ENCODE results near the gene CDON. TPM values are rescaled to one million over a fixed set of nuclear protein-coding genes. Genes with fewer than 3 reads are reported as not detected.

The CDON gene
- polyA plus RNA-seq, 3 donors = 21.9 to 24.2 (median 23.7) TPM

GRCh38 chr11:126084608-126084912 is 21.9 kb upstream of the CDON start:
- no peak for DNase-seq (ENCODE audit: low read depth in 3 of 3, low spot score in 2 of 3)

DNA sequence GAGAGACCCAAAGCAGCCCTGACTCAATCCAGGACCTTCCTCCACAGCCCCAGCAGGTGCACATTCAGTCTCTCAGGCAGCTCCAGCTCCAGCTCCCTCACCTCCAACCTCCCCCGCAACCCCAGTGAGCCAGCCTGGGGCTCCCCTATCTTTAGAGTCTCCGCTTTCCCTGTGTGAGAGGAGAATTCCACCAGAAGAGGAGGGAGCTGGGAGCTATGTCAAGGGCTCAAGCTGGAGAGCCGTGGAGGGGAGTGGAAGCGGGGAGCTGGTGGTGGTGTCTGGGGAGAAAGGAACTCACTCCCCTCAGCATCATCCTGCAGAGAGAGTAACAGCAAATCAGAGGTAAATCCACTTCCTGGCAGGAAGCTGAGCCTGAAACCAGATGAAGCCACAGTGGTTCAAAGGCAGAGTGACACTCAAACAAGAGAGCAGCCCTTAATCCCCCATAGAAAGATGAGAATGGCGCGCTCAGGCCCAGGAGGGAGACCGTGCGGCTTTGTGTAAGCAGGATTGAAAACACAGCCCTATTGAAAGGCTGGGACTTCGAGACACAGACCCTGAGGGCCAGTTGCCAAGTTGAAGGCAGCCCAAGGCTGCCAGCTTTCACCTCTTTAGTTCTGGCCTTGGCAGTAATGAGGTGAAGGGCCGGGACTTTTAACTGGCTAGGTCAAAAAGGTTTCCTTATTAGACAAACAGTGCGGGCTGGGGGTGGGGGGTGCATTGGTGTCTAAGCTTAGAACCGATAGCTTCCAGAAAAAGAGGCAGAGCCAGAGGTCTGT is 21.4 kb upstream of the CDON start:
- no peak for DNase-seq (ENCODE audit: low read depth in 3 of 3, low spot score in 2 of 3)

- DNase-seq (ENCODE audit: low read depth in 3 of 3, low spot score in 2 of 3) = no peak
Measured at GRCh38 chr11:126082251-126083109, 19.8 kb upstream of the CDON start.

GRCh38 chr11:126081915-126082250 is 19.2 kb upstream of the CDON start:
- DNase-seq (ENCODE audit: low read depth in 3 of 3, low spot score in 2 of 3) = no peak

DNA sequence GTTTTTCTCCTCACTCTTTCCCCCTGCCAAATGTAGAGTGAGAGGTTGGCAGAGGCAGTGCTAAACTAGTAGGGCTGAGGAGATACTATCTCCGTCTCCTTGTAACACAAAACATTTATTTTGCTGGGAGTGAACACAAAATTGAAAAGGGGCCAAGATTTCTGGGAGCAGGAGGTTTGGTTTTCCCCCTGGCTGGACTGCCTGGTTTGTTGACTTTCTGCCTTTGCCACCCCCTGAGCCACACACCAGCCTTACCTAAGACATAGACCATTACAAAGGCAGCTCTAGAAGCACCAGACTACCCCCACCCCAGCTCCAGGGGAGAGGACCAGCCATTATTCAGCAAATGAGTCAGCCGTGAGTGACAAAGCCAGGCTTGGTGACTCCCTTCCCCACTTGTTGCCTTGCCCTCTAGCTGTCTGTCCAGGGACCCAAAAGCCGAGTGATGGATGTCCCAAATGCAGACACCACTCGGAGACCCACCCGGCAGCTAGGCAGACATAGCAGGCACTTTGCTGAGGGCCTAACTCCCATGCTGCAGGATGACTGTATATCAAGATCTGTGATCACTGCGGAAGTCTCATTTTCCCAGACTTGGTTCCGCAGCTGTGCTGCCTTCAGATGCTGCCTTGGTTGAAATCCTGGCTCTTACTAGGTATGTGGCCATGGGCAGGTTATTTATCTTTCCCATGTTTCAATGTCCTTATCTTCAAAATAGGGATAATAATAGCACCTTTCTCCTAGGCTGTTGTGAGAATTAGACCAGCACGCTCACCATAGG is 17.7 kb upstream of the CDON start:
- no peak for DNase-seq (ENCODE audit: low read depth in 3 of 3, low spot score in 2 of 3)

DNA sequence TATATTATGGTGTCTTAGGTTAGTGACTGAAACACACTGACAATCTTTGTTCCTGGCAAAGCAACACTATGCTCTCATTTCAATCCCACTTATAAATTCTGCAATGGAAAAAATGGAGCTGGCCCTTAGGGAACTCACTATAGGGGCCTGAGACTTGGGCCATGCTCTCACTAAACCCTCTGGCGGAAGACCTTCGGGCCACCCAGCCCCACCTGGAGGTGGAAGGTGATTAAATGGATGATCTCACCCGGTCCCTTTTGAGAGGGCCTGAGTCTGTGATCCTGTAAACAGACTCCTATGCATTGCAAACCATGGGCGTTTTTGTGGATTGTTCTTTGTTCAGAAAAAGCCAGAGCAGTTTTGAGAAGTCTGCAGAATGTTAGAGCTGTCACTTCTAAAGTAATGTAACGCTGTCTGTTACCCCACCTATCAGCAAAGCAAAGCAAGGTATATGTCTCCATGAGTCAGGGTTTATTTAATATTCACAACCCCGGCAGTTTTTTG is 17.0 kb upstream of the CDON start:
- DNase-seq (ENCODE audit: low read depth in 3 of 3, low spot score in 2 of 3) = no peak

GRCh38 chr11:126076641-126077040 is 14.0 kb upstream of the CDON start:
- DNase-seq (ENCODE audit: low read depth in 3 of 3, low spot score in 2 of 3) = no peak

DNA sequence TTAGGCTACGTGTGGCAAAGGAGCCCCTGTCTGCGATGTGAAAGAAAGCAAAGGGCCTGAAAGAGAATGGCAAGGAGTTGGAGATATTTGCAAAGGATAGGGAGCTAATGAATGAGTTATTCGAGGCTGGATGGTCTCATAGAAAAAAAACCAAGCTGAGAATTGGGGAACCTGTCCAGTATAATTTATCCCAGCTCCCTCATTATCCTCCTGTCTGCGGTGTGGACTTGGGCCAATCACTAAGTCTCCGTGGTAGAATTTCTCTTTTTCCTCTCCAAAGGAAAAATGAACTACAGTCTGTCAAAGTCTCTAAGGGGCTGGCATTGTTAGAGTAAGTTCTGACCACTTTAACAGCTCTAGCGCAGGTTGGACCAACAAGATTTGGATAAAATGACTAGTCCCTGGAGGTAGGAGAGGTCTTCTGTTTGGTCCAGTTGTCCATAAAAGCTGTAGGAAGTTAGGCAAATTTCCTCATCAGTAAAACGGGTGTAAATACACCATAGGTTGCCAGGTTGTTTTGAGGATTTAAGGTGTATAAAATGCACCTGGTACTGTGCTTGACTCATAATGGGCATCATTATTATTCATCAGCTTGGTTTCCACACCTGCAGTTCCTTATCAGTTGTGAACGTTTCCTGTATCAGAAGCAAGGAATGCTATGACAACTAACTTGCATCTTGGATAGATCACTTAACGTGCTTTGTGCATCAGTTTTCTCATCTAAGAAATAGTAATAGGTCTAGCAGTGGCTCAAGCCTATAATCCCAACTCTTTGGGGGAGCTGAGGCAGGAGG is 10.3 kb upstream of the CDON start:
- DNase-seq (ENCODE audit: low read depth in 3 of 3, low spot score in 2 of 3) = no peak

GRCh38 chr11:126072141-126072741 is 9.6 kb upstream of the CDON start:
- no peak for DNase-seq (ENCODE audit: low read depth in 3 of 3, low spot score in 2 of 3)

DNA sequence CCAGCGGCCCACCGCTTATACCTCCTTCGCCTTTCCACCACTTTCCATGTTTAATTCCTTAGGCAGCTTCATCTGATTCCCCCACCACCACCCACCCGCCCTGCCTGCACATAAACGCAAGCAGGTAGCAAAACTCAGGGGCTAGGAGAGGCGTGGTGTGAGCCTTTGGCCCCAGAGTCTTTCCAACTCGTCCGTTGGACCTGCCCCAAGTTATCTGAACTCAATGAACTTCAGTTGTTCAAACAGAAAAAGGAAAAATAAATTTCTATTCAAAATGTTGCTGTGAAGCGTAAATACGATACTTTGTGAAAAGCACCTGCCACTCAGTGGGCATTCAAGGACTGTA is 814 bp upstream of the CDON start:
- DNase-seq (ENCODE audit: low read depth in 3 of 3, low spot score in 2 of 3) = no peak

DNA sequence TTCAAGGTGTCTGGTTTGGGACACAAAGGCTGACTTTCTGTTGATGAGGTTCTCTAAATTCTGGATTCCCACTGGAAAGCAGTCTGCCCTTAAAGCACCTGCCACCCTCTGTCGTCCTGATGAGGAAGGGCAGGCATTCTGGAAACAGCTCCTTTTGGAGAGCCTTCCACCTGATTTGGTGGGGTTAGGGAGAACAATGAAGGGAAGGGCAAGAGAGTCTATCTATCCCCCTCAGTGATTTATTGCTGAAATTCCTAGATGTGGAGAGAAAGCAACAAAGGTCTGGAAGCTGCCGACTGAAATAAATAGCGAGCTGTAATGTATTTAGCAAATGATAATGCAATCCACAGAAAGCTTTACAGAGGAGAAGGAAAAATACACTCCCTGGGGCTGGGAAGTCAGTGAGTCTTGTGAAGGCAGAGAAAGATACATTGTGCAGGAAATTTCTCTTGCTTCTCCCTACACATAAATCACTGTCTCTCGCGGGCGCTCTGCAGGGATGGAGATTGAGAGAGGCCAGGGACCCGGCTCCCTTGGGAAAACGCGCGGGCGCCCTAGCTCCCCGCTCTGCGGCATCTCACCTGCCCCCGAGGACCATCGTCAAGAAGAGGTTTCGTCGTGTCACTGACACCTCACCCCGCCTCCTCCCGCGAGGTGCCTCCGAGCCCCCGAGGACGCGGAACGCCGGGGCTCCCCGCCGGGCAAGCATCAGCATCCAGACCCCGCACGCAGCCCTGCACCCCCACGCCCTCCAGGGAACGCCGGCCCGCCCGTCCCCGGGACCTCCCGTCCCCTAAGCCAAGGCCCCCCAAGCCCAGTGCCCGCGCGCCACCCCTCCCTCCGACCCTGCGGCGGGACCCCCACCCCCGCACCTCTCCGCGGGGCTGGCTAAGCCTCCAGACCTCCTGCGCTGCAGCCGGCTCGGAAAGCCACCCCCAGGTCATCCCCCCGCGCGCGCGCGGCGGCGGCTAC is 673 bp downstream of the CDON start:
- no peak for DNase-seq (ENCODE audit: low read depth in 3 of 3, low spot score in 2 of 3)

GRCh38 chr11:126060757-126061171 is 1.9 kb downstream of the CDON start:
- DNase-seq (ENCODE audit: low read depth in 3 of 3, low spot score in 2 of 3) = no peak

DNA sequence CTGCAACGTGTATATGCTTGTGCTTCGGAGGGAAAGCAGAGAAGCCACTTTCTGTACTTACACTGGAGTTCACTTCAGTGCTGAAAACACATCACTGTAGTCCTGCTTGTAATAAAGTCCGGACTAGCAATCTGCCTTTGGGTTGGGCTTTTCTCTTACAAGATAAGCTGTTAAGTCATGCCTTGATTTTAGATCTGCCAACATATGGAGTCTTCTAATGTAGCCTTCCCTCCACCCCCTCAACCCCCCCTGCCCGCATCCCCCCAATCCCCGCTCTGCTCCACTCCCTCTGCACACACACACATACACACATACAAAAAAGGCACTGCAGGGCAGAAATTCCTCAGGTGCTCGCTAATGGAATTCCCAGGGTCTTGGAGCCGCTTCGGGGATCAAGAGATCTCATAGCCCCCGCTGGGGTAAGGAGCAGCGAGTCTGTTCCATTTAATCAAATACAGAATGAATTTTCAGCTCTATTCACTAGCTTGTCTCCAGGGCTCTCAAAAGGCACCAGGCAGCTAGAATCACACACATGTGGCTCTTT is 3.4 kb downstream of the CDON start:
- no peak for DNase-seq (ENCODE audit: low read depth in 3 of 3, low spot score in 2 of 3)

- no peak for DNase-seq (ENCODE audit: low read depth in 3 of 3, low spot score in 2 of 3)
Measured at GRCh38 chr11:126058105-126058874, 4.4 kb downstream of the CDON start.

GRCh38 chr11:126054882-126055281 is 7.8 kb downstream of the CDON start:
- no peak for DNase-seq (ENCODE audit: low read depth in 3 of 3, low spot score in 2 of 3)

GRCh38 chr11:126054408-126054807 is 8.3 kb downstream of the CDON start:
- DNase-seq (ENCODE audit: low read depth in 3 of 3, low spot score in 2 of 3) = no peak

GRCh38 chr11:126053415-126054286 is 9.0 kb downstream of the CDON start:
- DNase-seq (ENCODE audit: low read depth in 3 of 3, low spot score in 2 of 3) = no peak

All from right renal cortex interstitium (tissue), 3 donors.